ENCODE data around the gene CAMTA1.

CAMTA1 gene

GRCh38 chr1:6999826-7000225 is 214.6 kb downstream of the CAMTA1 start:
- H3K4me3 ChIP-seq (ENCODE audit: low read depth, low read length), result no peak overlapping the region
- H3K9me3 ChIP-seq (ENCODE audit: control insufficient read depth, insufficient read depth, low read length), result no peaks in the 10 kb centered on the region
- no peak overlapping the region for H3K27ac ChIP-seq (ENCODE audit: low read depth, low read length)
- H3K27me3 ChIP-seq (ENCODE audit: control insufficient read depth, insufficient read depth, low read length), result no peaks in the 10 kb centered on the region
- peaks cover 15% of the 10 kb centered on the region for H3K4me1 ChIP-seq (ENCODE audit: control insufficient read depth, insufficient read depth, low read length)
- no peak overlapping the region for H3K9ac ChIP-seq (ENCODE audit: low read depth, low read length)
- no peaks in the 10 kb centered on the region for H3K36me3 ChIP-seq (ENCODE audit: control insufficient read depth, insufficient read depth, low read length)

GRCh38 chr1:7000720-7001119 is 215.5 kb downstream of the CAMTA1 start:
- Histone ChIP-seq H3K4me3 (ENCODE audit: low read depth, low read length) (no peak overlapping the region), H3K9me3 (ENCODE audit: control insufficient read depth, insufficient read depth, low read length) (no peaks in the 10 kb centered on the region), H3K4me1 (ENCODE audit: control insufficient read depth, insufficient read depth, low read length) (peaks cover 14% of the 10 kb centered on the region), H3K27me3 (ENCODE audit: control insufficient read depth, insufficient read depth, low read length) (no peaks in the 10 kb centered on the region), H3K27ac (ENCODE audit: low read depth, low read length) (no peak overlapping the region), H3K9ac (ENCODE audit: low read depth, low read length) (no peak overlapping the region), H3K36me3 (ENCODE audit: control insufficient read depth, insufficient read depth, low read length) (no peaks in the 10 kb centered on the region)

- no peak overlapping the region for H3K9ac ChIP-seq (ENCODE audit: low read depth, low read length)
- no peak overlapping the region for H3K4me3 ChIP-seq (ENCODE audit: low read depth, low read length)
- no peaks in the 10 kb centered on the region for H3K9me3 ChIP-seq (ENCODE audit: control insufficient read depth, insufficient read depth, low read length)
- H3K27ac ChIP-seq (ENCODE audit: low read depth, low read length), result no peak overlapping the region
- no peaks in the 10 kb centered on the region for H3K4me1 ChIP-seq (ENCODE audit: control insufficient read depth, insufficient read depth, low read length)
- no peaks in the 10 kb centered on the region for H3K36me3 ChIP-seq (ENCODE audit: control insufficient read depth, insufficient read depth, low read length)
- H3K27me3 ChIP-seq (ENCODE audit: control insufficient read depth, insufficient read depth, low read length), result no peaks in the 10 kb centered on the region
Observed at GRCh38 chr1:7002728-7003127, 217.5 kb downstream of the CAMTA1 start.

- Histone ChIP-seq H3K9ac (ENCODE audit: low read depth, low read length) (no peak overlapping the region), H3K27me3 (ENCODE audit: control insufficient read depth, insufficient read depth, low read length) (no peaks in the 10 kb centered on the region), H3K4me3 (ENCODE audit: low read depth, low read length) (no peak overlapping the region), H3K36me3 (ENCODE audit: control insufficient read depth, insufficient read depth, low read length) (no peaks in the 10 kb centered on the region), H3K9me3 (ENCODE audit: control insufficient read depth, insufficient read depth, low read length) (no peaks in the 10 kb centered on the region), H3K4me1 (ENCODE audit: control insufficient read depth, insufficient read depth, low read length) (no peaks in the 10 kb centered on the region), H3K27ac (ENCODE audit: low read depth, low read length) (no peak overlapping the region)
Observed at GRCh38 chr1:7003676-7004075, 218.4 kb downstream of the CAMTA1 start.

GRCh38 chr1:7004181-7004580 is 218.9 kb downstream of the CAMTA1 start:
- Histone ChIP-seq H3K27me3 (ENCODE audit: control insufficient read depth, insufficient read depth, low read length) (no peaks in the 10 kb centered on the region), H3K4me1 (ENCODE audit: control insufficient read depth, insufficient read depth, low read length) (no peaks in the 10 kb centered on the region), H3K4me3 (ENCODE audit: low read depth, low read length) (no peak overlapping the region), H3K27ac (ENCODE audit: low read depth, low read length) (no peak overlapping the region), H3K36me3 (ENCODE audit: control insufficient read depth, insufficient read depth, low read length) (no peaks in the 10 kb centered on the region), H3K9ac (ENCODE audit: low read depth, low read length) (no peak overlapping the region), H3K9me3 (ENCODE audit: control insufficient read depth, insufficient read depth, low read length) (no peaks in the 10 kb centered on the region)

- H3K9ac ChIP-seq (ENCODE audit: low read depth, low read length), result no peak overlapping the region
- H3K9me3 ChIP-seq (ENCODE audit: control insufficient read depth, insufficient read depth, low read length), result no peaks in the 10 kb centered on the region
- H3K27me3 ChIP-seq (ENCODE audit: control insufficient read depth, insufficient read depth, low read length), result no peaks in the 10 kb centered on the region
- H3K36me3 ChIP-seq (ENCODE audit: control insufficient read depth, insufficient read depth, low read length), result no peaks in the 10 kb centered on the region
- no peak overlapping the region for H3K4me3 ChIP-seq (ENCODE audit: low read depth, low read length)
- no peak overlapping the region for H3K27ac ChIP-seq (ENCODE audit: low read depth, low read length)
- no peaks in the 10 kb centered on the region for H3K4me1 ChIP-seq (ENCODE audit: control insufficient read depth, insufficient read depth, low read length)
Observed at GRCh38 chr1:7005762-7006161, 220.5 kb downstream of the CAMTA1 start.

GRCh38 chr1:7006996-7007871 is 222.0 kb downstream of the CAMTA1 start:
- Histone ChIP-seq H3K9ac (ENCODE audit: low read depth, low read length) (no peak overlapping the region), H3K4me3 (ENCODE audit: low read depth, low read length) (no peak overlapping the region), H3K27me3 (ENCODE audit: control insufficient read depth, insufficient read depth, low read length) (no peaks in the 10 kb centered on the region), H3K27ac (ENCODE audit: low read depth, low read length) (no peak overlapping the region), H3K4me1 (ENCODE audit: control insufficient read depth, insufficient read depth, low read length) (no peaks in the 10 kb centered on the region), H3K9me3 (ENCODE audit: control insufficient read depth, insufficient read depth, low read length) (no peaks in the 10 kb centered on the region), H3K36me3 (ENCODE audit: control insufficient read depth, insufficient read depth, low read length) (no peaks in the 10 kb centered on the region)

GRCh38 chr1:7007902-7008301 is 222.6 kb downstream of the CAMTA1 start:
- Histone ChIP-seq H3K9ac (ENCODE audit: low read depth, low read length) (no peak overlapping the region), H3K27me3 (ENCODE audit: control insufficient read depth, insufficient read depth, low read length) (no peaks in the 10 kb centered on the region), H3K4me1 (ENCODE audit: control insufficient read depth, insufficient read depth, low read length) (no peaks in the 10 kb centered on the region), H3K9me3 (ENCODE audit: control insufficient read depth, insufficient read depth, low read length) (no peaks in the 10 kb centered on the region), H3K4me3 (ENCODE audit: low read depth, low read length) (no peak overlapping the region), H3K27ac (ENCODE audit: low read depth, low read length) (no peak overlapping the region), H3K36me3 (ENCODE audit: control insufficient read depth, insufficient read depth, low read length) (no peaks in the 10 kb centered on the region)

GRCh38 chr1:7008331-7008730 is 223.1 kb downstream of the CAMTA1 start:
- H3K9ac ChIP-seq (ENCODE audit: low read depth, low read length), result no peak overlapping the region
- H3K27ac ChIP-seq (ENCODE audit: low read depth, low read length), result no peak overlapping the region
- H3K27me3 ChIP-seq (ENCODE audit: control insufficient read depth, insufficient read depth, low read length), result no peaks in the 10 kb centered on the region
- H3K4me1 ChIP-seq (ENCODE audit: control insufficient read depth, insufficient read depth, low read length), result no peaks in the 10 kb centered on the region
- H3K36me3 ChIP-seq (ENCODE audit: control insufficient read depth, insufficient read depth, low read length), result no peaks in the 10 kb centered on the region
- H3K4me3 ChIP-seq (ENCODE audit: low read depth, low read length), result no peak overlapping the region
- H3K9me3 ChIP-seq (ENCODE audit: control insufficient read depth, insufficient read depth, low read length), result no peaks in the 10 kb centered on the region

- H3K36me3 ChIP-seq (ENCODE audit: control insufficient read depth, insufficient read depth, low read length), result no peaks in the 10 kb centered on the region
- no peak overlapping the region for H3K9ac ChIP-seq (ENCODE audit: low read depth, low read length)
- H3K27ac ChIP-seq (ENCODE audit: low read depth, low read length), result no peak overlapping the region
- no peak overlapping the region for H3K4me3 ChIP-seq (ENCODE audit: low read depth, low read length)
- no peaks in the 10 kb centered on the region for H3K27me3 ChIP-seq (ENCODE audit: control insufficient read depth, insufficient read depth, low read length)
- H3K9me3 ChIP-seq (ENCODE audit: control insufficient read depth, insufficient read depth, low read length), result no peaks in the 10 kb centered on the region
- no peaks in the 10 kb centered on the region for H3K4me1 ChIP-seq (ENCODE audit: control insufficient read depth, insufficient read depth, low read length)
Observed at GRCh38 chr1:7008975-7009740, 223.9 kb downstream of the CAMTA1 start.

Measured in HUES48 (cell line).